Stimulated activated CD8-positive, alpha-beta memory T cell treated with anti-CD3 and anti-CD28 coated beads, Interleukin-7, amount 100 ng/mL, for 48 hours (primary cell): ENCODE measurements around the gene MAPRE2.
"Not testable (repeated sequence)": the region's sequence is repeated elsewhere in the genome, so short reads cannot be mapped to it uniquely, and the experiment has no call there.

ENCODE experiments used
- DNase-seq, 2 donors: peaks; one replicate each; pipeline ENCODE4 v3.0.0-alpha.2; 2020; ENCODE audit warnings: low read depth in 1 of 2; ENCODE audit errors: extremely low read depth in 1 of 2

Gene MAPRE2

DNA sequence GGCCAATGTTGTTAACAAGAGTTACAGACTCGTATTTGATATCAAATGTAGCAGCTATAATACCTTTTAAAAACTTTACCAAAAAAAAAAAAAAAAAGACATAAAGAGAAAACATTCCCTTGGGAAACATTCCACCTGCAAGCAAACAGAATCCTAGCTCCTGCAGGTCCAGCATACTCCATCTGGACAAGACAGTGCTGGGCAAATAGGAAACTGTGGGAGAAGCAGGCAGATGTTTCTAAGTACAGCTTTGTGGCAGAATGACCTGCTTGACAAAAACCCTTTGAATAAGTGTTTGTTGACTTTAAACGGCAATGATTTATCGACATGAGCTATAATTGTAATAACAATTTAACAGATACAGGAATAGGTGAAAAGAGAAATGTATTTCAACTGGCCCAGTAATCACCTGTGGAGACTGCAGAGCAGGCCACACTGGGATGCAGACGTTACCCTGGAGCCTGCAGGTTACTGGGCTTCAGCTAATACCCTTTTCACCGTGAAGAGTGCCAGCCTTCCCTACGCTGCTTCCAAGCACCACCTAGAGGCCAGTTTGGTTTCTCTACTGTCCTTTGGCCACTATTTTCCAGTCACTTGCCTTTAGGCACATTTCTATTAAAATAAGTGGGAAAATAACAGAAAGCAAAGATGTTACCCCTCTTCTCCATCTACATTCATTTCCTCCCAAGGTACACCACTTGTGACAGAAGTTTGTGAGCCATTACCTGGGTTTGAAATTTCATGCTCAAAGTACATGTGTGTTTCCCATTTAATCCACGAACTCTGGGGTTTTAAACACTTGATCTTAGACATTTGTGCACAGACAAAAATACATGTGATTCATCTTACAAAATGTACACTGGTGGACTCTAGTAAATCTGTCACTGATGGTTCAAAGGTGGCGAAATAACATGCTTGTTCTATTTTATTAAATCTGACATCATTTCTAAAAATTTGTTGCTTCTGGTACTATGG lies 102.7 kb downstream of the MAPRE2 start:
- no peak for DNase-seq

GRCh38 chr18:35144698-35145097 lies 103.5 kb downstream of the MAPRE2 start:
- DNase-seq: no peak

GRCh38 chr18:35150195-35150594 lies 109.0 kb downstream of the MAPRE2 start:
- DNase-seq: not testable (repeated sequence)

GRCh38 chr18:35153609-35154272 lies 112.5 kb downstream of the MAPRE2 start:
- no peak for DNase-seq

GRCh38 chr18:35155398-35156117 lies 114.3 kb downstream of the MAPRE2 start:
- no peak for DNase-seq

DNA sequence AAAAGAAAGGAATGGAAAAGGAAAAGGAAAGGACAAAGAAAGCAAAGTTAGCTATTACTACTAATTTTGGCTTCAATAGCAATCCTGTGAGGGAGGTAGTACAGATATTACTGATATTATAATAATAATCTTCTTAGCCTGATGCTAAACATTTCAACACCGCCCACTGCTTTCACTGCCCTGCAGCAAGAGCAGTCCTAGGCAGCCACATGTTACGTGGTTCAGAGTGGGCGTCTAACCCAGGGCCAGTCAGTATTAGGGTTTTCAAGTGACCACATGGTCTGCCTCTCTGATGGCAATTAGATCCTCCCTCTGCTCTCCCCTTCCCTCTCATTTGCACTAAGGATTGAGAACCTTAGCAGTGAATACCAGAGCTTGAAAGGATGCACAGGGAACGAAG lies 116.0 kb downstream of the MAPRE2 start:
- DNase-seq: no peak

GRCh38 chr18:35158728-35159450 lies 117.7 kb downstream of the MAPRE2 start:
- peak in 1 of 2 donors; percentile 28 for DNase-seq

DNA sequence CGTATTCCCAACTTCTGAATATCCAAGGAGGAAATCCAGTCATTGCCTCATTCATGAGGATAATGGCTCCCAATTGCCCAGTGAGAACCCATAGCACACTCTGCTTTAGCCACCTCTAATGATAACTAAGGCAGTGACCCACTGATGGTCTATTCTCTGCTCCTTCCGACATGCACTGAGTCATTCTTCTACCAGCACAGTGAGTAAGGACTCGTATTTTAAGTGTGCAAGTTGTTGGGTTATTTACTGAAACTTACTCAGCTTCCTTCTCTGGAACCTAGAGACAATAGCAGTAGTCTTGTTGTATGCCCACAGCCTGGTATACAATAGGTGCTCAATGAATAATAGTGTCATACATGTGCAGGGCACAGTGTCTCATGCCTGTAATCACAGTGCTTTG lies 118.6 kb downstream of the MAPRE2 start:
- DNase-seq: no peak

GRCh38 chr18:35161485-35161884 lies 120.3 kb downstream of the MAPRE2 start:
- DNase-seq: no peak

DNA sequence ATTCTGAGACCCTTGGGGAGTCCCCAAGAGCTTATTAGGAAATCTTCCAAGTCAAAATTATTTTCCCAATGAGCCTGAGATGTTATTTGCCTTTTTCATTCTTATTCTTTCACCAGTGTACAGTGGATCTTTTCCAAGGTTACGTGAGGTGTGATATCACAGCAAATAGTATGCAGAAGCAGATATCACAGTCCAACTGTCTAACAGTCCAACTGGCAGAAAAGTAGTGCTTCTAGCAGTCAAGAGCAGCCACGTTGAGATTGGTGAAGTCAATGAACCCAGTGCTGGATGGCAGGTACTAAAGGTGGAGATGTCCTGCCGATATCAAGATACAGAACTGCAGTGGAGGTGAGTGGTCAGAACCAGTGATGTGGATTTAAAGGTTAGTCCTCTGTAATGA lies 120.7 kb downstream of the MAPRE2 start:
- no peak for DNase-seq

GRCh38 chr18:35163014-35163539 lies 121.9 kb downstream of the MAPRE2 start:
- DNase-seq: no peak

GRCh38 chr18:35163721-35164120 lies 122.5 kb downstream of the MAPRE2 start:
- DNase-seq: no peak

DNA sequence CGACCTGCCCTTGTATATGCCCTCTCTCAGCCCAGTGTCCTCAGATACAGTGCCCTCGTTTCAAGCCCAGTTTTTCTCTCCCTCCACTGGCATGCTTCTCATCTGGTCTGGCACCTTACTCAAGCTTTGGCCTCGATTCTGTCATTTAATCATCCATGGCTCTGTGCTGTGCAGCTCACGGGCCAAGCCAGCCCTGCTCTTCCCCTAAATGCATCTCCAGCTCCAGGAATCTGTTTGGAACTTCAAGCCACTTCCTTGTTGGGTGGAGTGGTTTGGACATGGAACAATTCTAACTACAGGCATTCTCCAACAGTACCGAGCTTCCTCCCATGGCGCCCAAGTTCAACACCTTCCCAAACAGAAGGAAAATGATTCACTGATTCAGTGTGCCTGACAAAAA lies 122.9 kb downstream of the MAPRE2 start:
- DNase-seq: no peak

- no peak for DNase-seq
These were observed 126.1 kb downstream of the MAPRE2 start for GRCh38 chr18:35167332-35167731.

GRCh38 chr18:35167857-35168256 lies 126.6 kb downstream of the MAPRE2 start:
- DNase-seq: no peak

GRCh38 chr18:35170323-35170722 lies 129.1 kb downstream of the MAPRE2 start:
- DNase-seq: not testable (repeated sequence)

GRCh38 chr18:35171315-35171987 lies 130.2 kb downstream of the MAPRE2 start:
- DNase-seq: no peak

- DNase-seq: no peak
These were observed 130.8 kb downstream of the MAPRE2 start for GRCh38 chr18:35172009-35172408.

DNA sequence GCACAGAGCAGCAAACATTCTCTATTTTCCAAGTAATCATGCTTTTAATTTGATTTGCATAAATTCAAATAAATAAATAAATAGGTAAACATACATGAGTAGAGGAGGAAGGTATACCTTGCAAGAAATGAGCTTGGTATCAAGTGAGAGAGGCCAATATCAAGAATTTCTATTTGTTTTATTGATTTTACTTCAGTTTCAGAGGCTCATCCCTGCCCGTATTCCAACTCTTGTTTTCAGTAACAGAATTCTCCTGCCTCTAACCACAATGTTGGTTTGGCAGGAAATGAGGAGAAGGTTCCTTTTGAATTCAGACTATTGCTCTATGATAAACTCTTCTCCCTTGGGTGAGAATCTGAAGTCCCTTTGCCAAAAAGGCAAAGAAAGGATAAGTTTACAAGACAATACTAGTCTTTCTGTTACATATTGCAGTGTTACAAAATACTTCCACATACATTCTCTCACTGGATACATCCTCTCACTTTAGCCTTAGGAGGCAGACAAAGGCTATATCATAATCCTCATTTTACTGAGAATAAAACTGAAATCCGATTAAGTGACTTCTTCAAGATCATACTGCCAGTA lies 131.3 kb downstream of the MAPRE2 start:
- no peak for DNase-seq
